Glutamatergic neuron (in vitro differentiated cells): ENCODE measurements around the gene RAB23. TPM values are rescaled to one million over a fixed set of nuclear protein-coding genes. Genes with fewer than 3 reads are reported as not detected.

Source experiments
- DNase-seq: peaks from one replicate; pipeline ENCODE4 v3.0.0; 2022
- H3K27ac Mint-ChIP-seq: one replicate; pipeline ENCODE4 v1.8.0; 2020; ENCODE audit warnings: mild to moderate bottlenecking, mixed read lengths, inconsistent platforms; ENCODE audit not compliant: unreplicated experiment
- H3K27me3 Mint-ChIP-seq: one replicate; pipeline ENCODE4 v1.8.0; 2020; ENCODE audit warnings: mild to moderate bottlenecking, moderate library complexity, mixed read lengths, inconsistent platforms; ENCODE audit not compliant: unreplicated experiment
- H3K36me3 Mint-ChIP-seq: one replicate; pipeline ENCODE4 v1.8.0; 2020; ENCODE audit warnings: mild to moderate bottlenecking, mixed read lengths, inconsistent platforms; ENCODE audit not compliant: unreplicated experiment
- H3K4me1 Mint-ChIP-seq: one replicate; pipeline ENCODE4 v1.8.0; 2020; ENCODE audit warnings: mild to moderate bottlenecking, low read depth, mixed read lengths, inconsistent platforms; ENCODE audit not compliant: unreplicated experiment
- H3K4me3 Mint-ChIP-seq: one replicate; pipeline ENCODE4 v1.8.0; 2020; ENCODE audit warnings: mild to moderate bottlenecking, mixed read lengths, inconsistent platforms; ENCODE audit not compliant: unreplicated experiment
- H3K9me3 Mint-ChIP-seq: one replicate; pipeline ENCODE4 v1.8.0; 2020; ENCODE audit warnings: mild to moderate bottlenecking, moderate library complexity, mixed read lengths, inconsistent platforms; ENCODE audit not compliant: unreplicated experiment
- total RNA-seq: library from RNA; stranded (reverse); fragmentation: NEBNext Ultra II Directional; extraction: Animal tissue kit (Norgen Biotek cat#: 25700); gene quantifications from one replicate; pipeline ENCODE4 v1.2.1, GENCODE V29; 2021; ENCODE audit not compliant: unreplicated experiment
- TF ChIP-seq, protein P1 (sequence below): fragments of 200-600 bp; sonication (generic); IDR thresholded peaks from one replicate; pipeline ENCODE4 v1.5.0; 2021; ENCODE audit not compliant: partially characterized antibody, unreplicated experiment

Gene RAB23
- total RNA-seq, 1 donor from 2014 or later = 4.0 TPM

DNA sequence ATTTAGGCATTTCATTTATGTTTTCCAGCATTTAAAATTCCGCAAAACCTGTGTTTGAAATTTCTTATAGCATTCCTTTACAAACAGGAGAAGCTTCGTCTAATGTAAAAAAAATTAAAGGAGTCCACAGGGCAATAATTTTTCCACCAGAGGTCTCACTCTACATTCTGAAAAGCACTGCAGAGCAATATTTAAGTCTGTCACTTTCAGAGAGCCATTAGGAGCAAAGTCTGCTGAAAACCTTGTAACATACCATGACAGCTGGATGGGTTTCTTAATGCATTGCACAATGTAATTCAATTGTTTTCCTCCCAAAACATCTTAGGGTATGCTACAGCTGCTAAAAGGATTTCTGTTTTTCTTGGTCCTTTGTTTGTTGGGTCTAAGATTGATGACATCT lies 32.0 kb downstream of the RAB23 start:
- Mint-ChIP-seq H3K27ac (no peak overlapping the region), H3K27me3 (no peaks in the 10 kb centered on the region), H3K36me3 (no peaks in the 10 kb centered on the region), H3K4me1 (no peaks in the 10 kb centered on the region), H3K4me3 (no peak overlapping the region), H3K9me3 (no peaks in the 10 kb centered on the region)
- TF ChIP-seq, protein P1, sequence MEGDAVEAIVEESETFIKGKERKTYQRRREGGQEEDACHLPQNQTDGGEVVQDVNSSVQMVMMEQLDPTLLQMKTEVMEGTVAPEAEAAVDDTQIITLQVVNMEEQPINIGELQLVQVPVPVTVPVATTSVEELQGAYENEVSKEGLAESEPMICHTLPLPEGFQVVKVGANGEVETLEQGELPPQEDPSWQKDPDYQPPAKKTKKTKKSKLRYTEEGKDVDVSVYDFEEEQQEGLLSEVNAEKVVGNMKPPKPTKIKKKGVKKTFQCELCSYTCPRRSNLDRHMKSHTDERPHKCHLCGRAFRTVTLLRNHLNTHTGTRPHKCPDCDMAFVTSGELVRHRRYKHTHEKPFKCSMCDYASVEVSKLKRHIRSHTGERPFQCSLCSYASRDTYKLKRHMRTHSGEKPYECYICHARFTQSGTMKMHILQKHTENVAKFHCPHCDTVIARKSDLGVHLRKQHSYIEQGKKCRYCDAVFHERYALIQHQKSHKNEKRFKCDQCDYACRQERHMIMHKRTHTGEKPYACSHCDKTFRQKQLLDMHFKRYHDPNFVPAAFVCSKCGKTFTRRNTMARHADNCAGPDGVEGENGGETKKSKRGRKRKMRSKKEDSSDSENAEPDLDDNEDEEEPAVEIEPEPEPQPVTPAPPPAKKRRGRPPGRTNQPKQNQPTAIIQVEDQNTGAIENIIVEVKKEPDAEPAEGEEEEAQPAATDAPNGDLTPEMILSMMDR = no peak
- DNase-seq = no peak

DNA sequence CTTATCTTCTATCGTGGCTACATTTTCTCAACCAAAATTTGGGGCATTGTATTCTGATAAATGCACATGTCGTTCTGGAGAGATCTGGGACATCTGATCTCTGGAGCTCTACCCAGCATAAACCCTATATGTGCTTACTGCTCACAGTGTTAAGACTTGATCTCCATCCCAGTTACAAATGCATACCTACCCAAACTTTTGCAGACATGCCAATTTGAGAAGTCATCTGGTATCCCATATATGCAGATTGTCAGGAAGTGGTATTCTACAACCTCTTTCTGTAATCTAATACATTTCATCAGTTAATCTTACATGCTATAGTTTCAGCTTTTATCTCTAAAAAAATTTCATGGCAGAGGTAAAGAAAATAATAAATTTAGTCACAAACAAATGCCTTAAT lies 38.8 kb downstream of the RAB23 start:
- Mint-ChIP-seq H3K36me3 (no peaks in the 10 kb centered on the region), H3K27ac (no peak overlapping the region), H3K27me3 (no peaks in the 10 kb centered on the region), H3K4me3 (no peak overlapping the region), H3K9me3 (peaks cover 4% of the 10 kb centered on the region), H3K4me1 (no peaks in the 10 kb centered on the region)
- TF ChIP-seq, protein P1 = no peak
- DNase-seq = no peak

DNA sequence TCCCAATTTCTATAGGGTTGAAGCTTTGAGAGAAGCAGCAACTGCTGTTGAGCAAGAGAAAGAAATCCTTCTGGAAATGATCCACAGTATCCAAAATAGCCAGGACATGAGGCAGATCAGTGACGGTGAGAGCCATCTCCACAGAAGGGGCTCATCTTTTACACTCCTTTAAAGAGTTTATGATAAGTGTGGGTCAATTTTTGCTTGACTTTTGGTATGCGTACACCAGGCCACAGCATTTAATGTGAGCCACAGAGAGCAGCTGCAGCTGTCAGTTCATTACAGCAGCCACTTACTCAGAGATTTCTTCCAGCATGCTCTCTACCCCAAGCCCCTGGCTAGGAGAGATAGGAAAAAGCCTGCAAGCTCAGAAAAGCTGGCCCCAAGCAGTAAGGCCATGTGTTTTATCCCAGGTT lies 40.1 kb downstream of the RAB23 start:
- no peaks in the 10 kb centered on the region for H3K27me3 Mint-ChIP-seq
- H3K27ac Mint-ChIP-seq = no peak overlapping the region
- peaks cover 4% of the 10 kb centered on the region for H3K9me3 Mint-ChIP-seq
- no peak for DNase-seq
- no peak overlapping the region for H3K4me3 Mint-ChIP-seq
- TF ChIP-seq, protein P1 = no peak
- no peaks in the 10 kb centered on the region for H3K4me1 Mint-ChIP-seq
- no peaks in the 10 kb centered on the region for H3K36me3 Mint-ChIP-seq

DNA sequence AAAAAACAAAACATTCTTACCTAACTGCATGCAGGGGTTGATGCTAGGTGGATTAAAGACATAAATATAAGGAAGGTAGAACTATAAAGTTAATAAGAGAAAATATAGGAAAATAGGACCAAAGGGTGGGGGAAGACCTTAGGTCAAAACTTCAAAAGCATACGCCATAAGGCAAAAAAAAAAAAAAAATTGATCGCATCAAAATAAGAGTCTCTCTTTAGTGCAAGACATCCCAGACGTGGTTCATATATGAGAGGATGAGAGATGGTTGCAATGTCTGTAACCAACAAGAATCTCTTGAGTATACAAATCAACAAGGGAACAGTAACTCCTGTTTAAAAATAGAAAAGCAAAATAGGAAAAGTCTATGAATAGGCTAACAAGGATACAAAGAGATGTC lies 41.5 kb downstream of the RAB23 start:
- TF ChIP-seq, protein P1 = no peak
- H3K27ac Mint-ChIP-seq = no peak overlapping the region
- H3K9me3 Mint-ChIP-seq = peaks cover 4% of the 10 kb centered on the region
- H3K4me1 Mint-ChIP-seq = no peaks in the 10 kb centered on the region
- H3K27me3 Mint-ChIP-seq = no peaks in the 10 kb centered on the region
- no peaks in the 10 kb centered on the region for H3K36me3 Mint-ChIP-seq
- DNase-seq = no peak
- no peak overlapping the region for H3K4me3 Mint-ChIP-seq

DNA sequence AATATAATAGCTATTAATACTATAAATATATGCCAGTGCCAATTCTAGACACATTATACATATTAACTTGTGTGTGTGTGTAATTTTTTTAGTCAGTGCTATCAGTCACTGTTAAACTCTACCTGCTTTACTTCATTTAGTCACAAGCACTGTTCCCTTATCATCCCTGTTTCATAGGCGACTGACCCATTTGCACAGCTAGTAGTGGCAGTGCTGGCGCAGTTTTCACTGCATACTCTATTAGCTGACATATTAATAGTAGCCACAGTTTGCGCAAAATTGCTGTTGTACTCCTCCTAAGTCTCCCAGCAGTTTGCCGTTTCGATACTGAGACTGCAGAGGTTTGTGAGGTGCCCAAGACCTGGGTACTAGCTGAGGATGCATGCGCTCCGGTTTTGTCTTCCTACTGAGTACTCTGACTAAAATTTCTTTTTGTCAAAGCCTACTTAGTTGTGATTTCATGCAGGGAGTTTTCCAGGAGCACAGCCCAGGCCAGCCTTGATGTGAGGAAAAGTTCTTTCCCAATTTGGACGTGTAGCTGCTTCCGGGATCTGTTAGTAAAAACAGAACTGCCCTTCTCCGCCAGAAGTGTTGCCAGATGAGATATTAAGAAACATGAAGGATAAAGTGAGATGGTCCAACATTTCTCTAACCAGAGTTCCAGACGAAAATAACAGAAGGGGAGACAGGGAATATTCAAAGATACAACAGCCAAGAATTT lies 44.4 kb downstream of the RAB23 start:
- no peaks in the 10 kb centered on the region for H3K27me3 Mint-ChIP-seq
- H3K4me1 Mint-ChIP-seq = no peaks in the 10 kb centered on the region
- no peak overlapping the region for H3K4me3 Mint-ChIP-seq
- DNase-seq = no peak
- TF ChIP-seq, protein P1 = no peak
- peaks cover 6% of the 10 kb centered on the region for H3K9me3 Mint-ChIP-seq
- H3K27ac Mint-ChIP-seq = no peak overlapping the region
- no peaks in the 10 kb centered on the region for H3K36me3 Mint-ChIP-seq
